Lung (tissue), 12 donors: Measurements from ENCODE around the gene NEAT1. TPM values are rescaled to one million over a fixed set of nuclear protein-coding genes. Genes with fewer than 3 reads are reported as not detected.
A peak's percentile ranks its signal among the peaks of the same experiment; 100 is the strongest.

Source experiments
- ATAC-seq: fragments of 200-7000 bp; cut with Tn5 transposase; one replicate; pipeline ENCODE4 v1.9.1; 2020; ENCODE audit warnings: moderate number of reproducible peaks; ENCODE audit not compliant: insufficient read depth, low FRiP score
- DNase-seq, 3 donors: peaks; one replicate each; pipeline ENCODE4 v3.0.0-alpha.2; 2013 to 2017
- H3K27ac ChIP-seq, 2 donors: one replicate each; pipeline ENCODE4 v1.5.1; 2013; ENCODE audit warnings: mild to moderate bottlenecking in 2 of 2, moderate library complexity in 2 of 2, control low read depth in 1 of 2, inconsistent platforms in 1 of 2, low read depth in 1 of 2, low read length in 1 of 2
- H3K27me3 ChIP-seq, 3 donors: one replicate each; pipeline ENCODE4 v1.5.1; 2013; ENCODE audit warnings: low read length in 2 of 3; ENCODE audit not compliant: control insufficient read depth in 3 of 3, insufficient read depth in 3 of 3
- H3K36me3 ChIP-seq, 4 donors: one replicate each; pipeline ENCODE4 v1.5.1; 2013; ENCODE audit warnings: low read length in 4 of 4, mild to moderate bottlenecking in 1 of 4, moderate library complexity in 1 of 4; ENCODE audit not compliant: control insufficient read depth in 4 of 4, insufficient read depth in 4 of 4
- H3K4me1 ChIP-seq, 5 donors: one replicate each; pipeline ENCODE4 v1.5.1; 2013; ENCODE audit warnings: low read length in 5 of 5, mild to moderate bottlenecking in 2 of 5, moderate library complexity in 1 of 5; ENCODE audit not compliant: control insufficient read depth in 5 of 5, insufficient read depth in 5 of 5
- H3K4me3 ChIP-seq: one replicate; pipeline ENCODE4 v1.5.1; 2013; ENCODE audit warnings: mild to moderate bottlenecking, control low read depth, moderate library complexity
- H3K9ac ChIP-seq, 2 donors: one replicate each; pipeline ENCODE4 v1.5.1; 2013; ENCODE audit warnings: low read length in 2 of 2, control low read depth in 1 of 2; ENCODE audit not compliant: insufficient read depth in 1 of 2
- H3K9me3 ChIP-seq, 4 donors: one replicate each; pipeline ENCODE4 v1.5.1; 2013; ENCODE audit warnings: low read length in 3 of 4, mild to moderate bottlenecking in 1 of 4, moderate library complexity in 1 of 4; ENCODE audit not compliant: control insufficient read depth in 4 of 4, insufficient read depth in 3 of 4
- CTCF ChIP-seq: IDR thresholded peaks from 2 replicates; pipeline ENCODE4 v1.5.1; 2012; ENCODE audit warnings: mild to moderate bottlenecking; ENCODE audit errors: control extremely low read depth, extremely low read depth
- WGBS, 2 donors: extraction: QIAGEN DNeasy Blood & Tissue Kit; methylation state at CpG; one replicate each; pipeline ENCODE4 v1.1.7; 2013; 5-methylcytosine and 5-hydroxymethylcytosine counted together
- polyA plus RNA-seq, 2 donors: library from polyadenylated mRNA; stranded (reverse); fragments of 200-250 nt; gene quantifications; one replicate each; pipeline ENCODE4 v1.2.1, GENCODE V29; 2013
- total RNA-seq, 2 donors: library from RNA; depleted of rRNA in 1 of 2; stranded (reverse); fragments of >200 nt in 1 of 2; gene quantifications; one replicate each; pipeline ENCODE4 v1.2.1, GENCODE V29; 2014 to 2021
- donor health status: control.
- donor health status: control.
- donor health status: Bipolar disorder and iron deficiency.
- donor health status: healthy.
- donor health status: DM: yes; HTN: yes; CAD: no.

The NEAT1 gene
- total and polyA plus RNA-seq, 4 donors, result 481 to 1,176 (median 715) TPM

GRCh38 chr11:65382804-65383368 lies 39.7 kb upstream of the NEAT1 start:
- no peak for TF ChIP-seq CTCF
- Histone ChIP-seq H3K4me1 (peaks cover 0 to 29% (median 13%) of the 10 kb centered on the region in 5 donors), H3K9me3 (no peaks in the 10 kb centered on the region), H3K27ac (peak overlapping the region; percentile 96 to 97), H3K27me3 (no peaks in the 10 kb centered on the region), H3K36me3 (no peaks in the 10 kb centered on the region), H3K9ac (peak overlapping the region; percentile 2 to 51), H3K4me3 (no peak overlapping the region)
- DNase-seq (no peak), ATAC-seq (no peak)
- 14 to 15% methylated on average over 12 of the region's 12 CpGs for WGBS, 2 donors

GRCh38 chr11:65383778-65384177 lies 38.8 kb upstream of the NEAT1 start:
- TF ChIP-seq CTCF, result no peak
- peaks cover 0 to 2% (median 0%) of the 10 kb centered on the region in 4 donors for H3K36me3 ChIP-seq
- WGBS, 2 donors, result 84 to 89% methylated on average over 6 of the region's 6 CpGs
- H3K9ac ChIP-seq, result no peak overlapping the region
- H3K27me3 ChIP-seq, result no peaks in the 10 kb centered on the region
- DNase-seq (no peak), ATAC-seq (no peak)
- H3K4me1 ChIP-seq, result peaks cover 0 to 29% (median 14%) of the 10 kb centered on the region in 5 donors
- H3K27ac ChIP-seq, result peak overlapping the region; percentile 96 to 97
- H3K9me3 ChIP-seq, result no peaks in the 10 kb centered on the region
- H3K4me3 ChIP-seq, result no peak overlapping the region

- no peaks in the 10 kb centered on the region for H3K9me3 ChIP-seq
- peak overlapping the region; percentile 41 to 97 for H3K27ac ChIP-seq
- ATAC-seq (no peak), DNase-seq (no peak)
- TF ChIP-seq CTCF, result no peak
- no peak overlapping the region for H3K9ac ChIP-seq
- no peaks in the 10 kb centered on the region for H3K27me3 ChIP-seq
- peaks cover 0 to 30% (median 21%) of the 10 kb centered on the region in 5 donors for H3K4me1 ChIP-seq
- H3K36me3 ChIP-seq, result peaks cover 0 to 6% (median 0%) of the 10 kb centered on the region in 4 donors
- 64 to 68% methylated on average over 8 of the region's 8 CpGs for WGBS, 2 donors
- no peak overlapping the region for H3K4me3 ChIP-seq
Observed at GRCh38 chr11:65384301-65384889, 38.2 kb upstream of the NEAT1 start.
